AG08396 (cell line): ENCODE results near the gene TNFRSF19.
"Not testable (repeated sequence)": the region's sequence is repeated elsewhere in the genome, so short reads cannot be mapped to it uniquely, and the experiment has no call there.

ENCODE experiments used
- DNase-seq: peaks from one replicate; pipeline ENCODE4 v3.0.0; 2012; ENCODE audit warnings: low spot score, mixed read lengths

Gene TNFRSF19

DNA sequence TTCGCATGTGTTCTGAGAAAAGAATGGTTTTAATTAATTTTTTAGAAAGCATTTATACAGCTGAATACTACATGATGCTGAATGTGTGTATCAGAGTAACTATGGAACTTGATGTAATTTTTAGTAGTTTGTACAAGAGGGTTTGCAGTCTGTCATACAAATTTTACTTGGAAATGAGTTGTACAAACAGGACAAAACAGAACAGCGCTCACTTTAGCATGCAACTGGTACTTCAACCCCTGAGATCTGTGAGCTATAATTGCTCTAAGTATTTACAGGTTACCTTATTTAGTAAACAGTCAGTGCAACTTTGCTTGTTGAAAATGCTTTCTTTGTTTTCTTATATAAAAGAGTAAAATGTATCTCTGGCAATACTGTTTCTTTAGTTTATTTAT lies 706 bp downstream of the TNFRSF19 start:
- no peak for DNase-seq

- no peak for DNase-seq
Observed at GRCh38 chr13:23571431-23571830, 1.2 kb downstream of the TNFRSF19 start.

DNA sequence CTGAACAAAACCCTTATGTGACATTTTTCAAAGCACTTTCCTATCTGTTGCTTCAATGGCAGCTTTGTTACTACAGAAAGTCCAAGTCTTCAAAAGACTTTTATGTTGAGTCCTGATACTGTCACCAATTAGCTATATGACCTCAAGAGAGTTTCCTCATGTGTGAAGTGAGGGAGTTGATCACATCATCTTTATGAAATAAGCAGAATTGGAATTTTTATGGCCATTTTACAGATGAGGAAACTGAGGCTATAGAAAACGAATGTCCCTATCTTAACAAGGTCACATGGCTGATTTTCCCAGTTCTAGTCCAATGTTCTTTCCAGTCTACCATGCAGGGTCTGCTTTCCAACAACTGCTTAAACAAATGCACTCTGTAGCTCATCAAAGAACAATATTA lies 2.6 kb downstream of the TNFRSF19 start:
- no peak for DNase-seq

DNA sequence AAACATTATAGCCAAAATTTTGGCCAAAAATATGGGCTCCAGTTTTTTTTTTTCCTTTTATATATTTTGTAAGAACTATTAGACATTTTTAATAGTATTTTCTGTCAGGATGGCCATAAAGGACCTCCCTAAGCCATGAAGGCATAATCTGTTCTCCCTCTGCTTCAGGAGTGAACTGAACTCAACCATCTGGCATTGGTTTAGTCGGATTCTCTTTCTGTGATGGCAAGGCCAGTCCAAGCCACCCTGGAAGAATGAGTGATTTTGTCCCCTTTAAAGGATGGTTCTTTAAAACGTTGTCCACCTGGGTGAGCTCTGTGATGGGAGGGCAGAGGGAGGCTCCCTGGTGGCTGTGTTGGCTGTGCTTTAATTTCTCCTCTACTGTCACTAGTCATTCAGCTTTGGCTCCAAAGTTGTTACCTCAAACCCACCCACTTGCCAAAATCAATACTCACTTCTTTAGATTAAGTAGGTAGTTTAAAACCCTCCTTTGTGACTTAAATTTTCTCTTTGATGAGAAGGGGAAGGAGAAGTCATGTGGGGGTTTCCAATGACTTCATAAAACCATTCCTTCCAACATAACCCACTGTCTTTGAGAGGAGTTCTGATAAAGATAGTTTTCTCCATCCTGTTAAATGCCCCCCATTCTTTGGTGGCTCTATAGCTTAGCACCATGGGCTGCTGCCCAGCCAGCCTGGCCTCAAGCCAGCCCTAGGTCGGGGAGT lies 4.4 kb downstream of the TNFRSF19 start:
- no peak for DNase-seq

- no peak for DNase-seq
Observed at GRCh38 chr13:23575632-23576031, 5.4 kb downstream of the TNFRSF19 start.

- DNase-seq, result peak; percentile 70
Observed at GRCh38 chr13:23578411-23579071, 8.3 kb downstream of the TNFRSF19 start.

DNA sequence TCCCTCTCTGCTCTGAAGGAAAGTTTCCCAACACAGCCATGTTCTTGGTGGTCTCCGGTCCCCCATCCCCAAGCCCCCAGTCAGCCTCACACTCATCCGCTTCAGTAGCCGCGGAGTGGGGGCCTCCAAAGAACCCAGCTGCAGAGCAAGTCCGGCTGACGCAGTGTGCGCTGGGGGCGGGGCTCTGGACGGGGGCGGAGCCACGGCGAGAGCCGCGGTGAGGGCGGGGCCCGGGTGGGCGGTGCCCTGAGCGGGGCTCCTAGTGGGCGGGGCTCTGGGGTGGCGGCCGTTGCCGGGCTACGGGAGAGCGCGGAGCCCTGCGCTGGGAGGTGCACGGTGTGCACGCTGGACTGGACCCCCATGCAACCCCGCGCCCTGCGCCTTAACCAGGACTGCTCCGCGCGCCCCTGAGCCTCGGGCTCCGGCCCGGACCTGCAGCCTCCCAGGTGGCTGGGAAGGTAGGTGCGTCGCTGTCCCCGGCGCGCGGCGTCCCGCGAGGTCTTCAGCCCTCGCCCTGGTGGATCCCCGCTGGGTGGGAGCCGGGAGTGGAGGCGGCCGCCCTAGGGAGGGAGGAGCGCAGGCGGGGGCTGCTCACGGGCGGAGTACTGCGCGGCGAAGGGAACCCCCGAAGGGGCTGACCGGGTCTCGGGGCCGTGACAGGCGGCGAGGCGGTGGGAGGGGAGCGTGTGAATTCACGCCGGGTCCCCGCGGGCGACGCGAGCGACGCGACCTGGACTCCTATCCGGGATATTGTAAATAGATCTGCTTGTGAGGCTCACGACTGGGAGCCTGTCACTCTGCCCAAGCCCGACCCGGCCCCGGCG lies 9.1 kb downstream of the TNFRSF19 start:
- DNase-seq, result peak; percentile 97

DNA sequence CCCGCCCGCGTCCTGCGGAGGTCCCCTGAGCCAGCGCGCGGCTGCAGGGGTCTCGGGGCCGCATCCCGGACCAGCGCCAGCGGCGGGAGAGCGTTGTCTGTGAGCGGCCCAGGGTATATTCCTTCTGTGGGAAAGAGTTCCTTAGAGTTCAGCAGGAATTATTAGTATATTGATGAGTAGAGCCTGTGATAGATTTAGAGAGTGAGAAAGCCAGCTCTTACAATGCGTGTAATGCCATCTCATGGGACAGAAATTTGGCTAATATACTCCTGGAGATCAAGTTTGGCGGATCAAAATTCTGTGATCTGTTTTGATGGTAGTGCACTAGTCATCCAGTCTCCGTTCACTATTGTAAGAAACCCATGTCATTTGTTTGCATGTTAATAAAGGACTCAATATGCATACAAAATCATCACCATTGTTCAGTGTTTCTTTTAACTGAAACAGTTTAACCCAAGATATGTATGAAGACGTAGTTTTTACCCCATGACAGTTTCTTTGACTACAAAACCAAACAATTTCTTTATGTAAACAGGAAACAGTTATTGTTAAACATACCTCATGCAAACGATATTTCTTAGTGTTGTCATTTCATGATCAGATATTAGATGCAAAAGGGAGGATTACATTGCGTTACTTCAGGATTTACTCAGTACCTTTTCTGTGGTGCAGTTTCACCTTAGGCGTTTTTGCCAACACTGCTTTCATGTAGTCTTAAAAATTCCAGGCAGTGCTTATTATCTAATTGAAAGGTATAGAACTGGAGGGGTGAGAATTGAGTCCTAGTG lies 9.9 kb downstream of the TNFRSF19 start:
- peak; percentile 17 for DNase-seq

- DNase-seq, result no peak
Observed at GRCh38 chr13:23580684-23581060, 10.5 kb downstream of the TNFRSF19 start.

DNA sequence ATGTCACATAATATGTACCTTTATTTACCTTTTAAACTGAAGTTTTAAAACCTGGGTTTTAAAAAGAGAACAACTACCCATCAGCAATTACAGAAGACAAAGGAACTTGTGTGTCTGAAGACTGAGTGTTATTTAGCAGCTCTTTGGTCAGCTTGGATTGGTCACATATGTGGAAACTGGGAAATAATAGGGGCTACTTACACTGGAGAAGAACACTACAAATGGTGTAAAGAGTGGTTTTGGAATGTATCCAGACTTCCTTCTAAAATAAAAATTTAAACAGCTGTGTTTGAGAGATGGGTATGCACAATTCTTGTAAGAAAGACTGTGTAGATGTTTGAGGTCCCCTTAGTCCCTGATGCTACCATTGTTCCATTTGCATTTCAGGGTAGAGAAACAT lies 13.3 kb downstream of the TNFRSF19 start:
- no peak for DNase-seq

DNA sequence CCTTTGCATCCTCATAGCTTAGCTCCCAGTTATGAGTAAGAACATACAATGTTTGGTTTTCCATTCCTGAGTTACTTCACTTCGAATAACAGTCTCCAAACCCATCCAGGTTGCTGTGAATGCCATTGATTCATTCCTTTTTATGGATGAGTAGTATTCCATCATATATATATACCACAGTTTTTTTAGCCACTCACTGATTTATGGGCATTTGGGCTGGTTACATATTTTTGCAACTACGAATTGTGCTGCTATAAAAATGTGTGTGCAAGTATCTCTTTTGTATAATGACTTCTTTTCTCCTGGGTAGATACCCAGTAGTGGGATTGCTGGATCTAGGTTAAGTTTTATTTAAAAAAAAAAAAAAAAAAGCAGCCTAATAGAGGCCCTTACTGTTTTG lies 14.1 kb downstream of the TNFRSF19 start:
- DNase-seq, result no peak

DNA sequence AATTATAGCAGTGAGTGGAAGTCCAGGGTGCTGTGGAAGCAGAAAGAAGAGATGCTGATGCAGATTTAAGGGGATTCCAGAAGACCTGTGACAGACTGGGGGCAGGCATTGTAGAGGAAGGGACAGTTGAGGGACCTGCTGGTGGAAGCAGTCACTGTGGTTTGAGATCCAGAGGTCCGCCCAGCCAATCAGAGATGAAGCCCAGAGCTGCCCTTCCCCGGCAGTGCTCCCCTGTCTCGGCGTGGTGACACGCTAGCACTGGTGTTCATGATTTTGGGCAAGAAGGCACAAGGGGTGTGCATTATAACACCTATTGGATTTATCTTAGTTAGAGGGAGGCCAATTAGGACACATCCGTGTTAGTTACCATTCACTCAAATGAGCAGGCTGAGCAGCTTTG lies 16.1 kb downstream of the TNFRSF19 start:
- DNase-seq, result no peak

DNA sequence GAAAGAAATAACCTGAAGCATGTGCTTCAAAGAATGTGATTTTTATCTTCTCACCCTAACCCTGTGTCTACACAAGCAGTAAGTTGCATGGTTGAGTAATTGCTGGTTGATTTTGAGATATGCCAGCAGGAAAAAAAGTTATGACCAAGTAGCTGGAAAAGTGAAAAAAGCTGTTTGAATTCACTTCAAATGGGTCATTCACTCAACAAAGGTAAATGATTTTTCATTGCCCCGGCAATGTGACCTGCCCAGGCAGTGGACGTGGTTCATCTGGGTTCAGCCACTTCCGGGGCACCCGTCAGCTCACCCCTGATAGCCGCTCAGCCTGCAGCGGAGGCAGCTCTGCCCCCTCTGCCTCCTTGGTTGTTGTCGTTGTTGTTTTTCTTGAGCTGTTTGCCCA lies 18.5 kb downstream of the TNFRSF19 start:
- DNase-seq, result no peak

- DNase-seq, result no peak
Observed at GRCh38 chr13:23592596-23592995, 22.4 kb downstream of the TNFRSF19 start.

DNA sequence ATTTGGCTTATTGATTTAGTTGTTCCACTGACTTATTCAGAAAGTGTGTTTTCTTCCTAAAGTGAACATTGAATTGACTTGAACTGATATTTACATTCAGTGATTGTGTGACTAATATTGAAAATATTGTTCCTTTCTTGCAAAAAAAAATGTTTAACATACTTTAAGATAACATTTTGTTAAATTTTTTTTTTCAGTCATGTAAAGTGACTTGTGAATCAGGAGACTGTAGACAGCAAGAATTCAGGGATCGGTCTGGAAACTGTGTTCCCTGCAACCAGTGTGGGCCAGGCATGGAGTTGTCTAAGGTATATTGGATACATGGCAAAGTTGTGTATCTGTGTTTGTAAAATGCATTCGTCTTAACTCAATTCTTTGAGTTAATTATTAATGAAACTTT lies 22.9 kb downstream of the TNFRSF19 start:
- no peak for DNase-seq

- DNase-seq, result not testable (repeated sequence)
Observed at GRCh38 chr13:23594290-23594689, 24.1 kb downstream of the TNFRSF19 start.

GRCh38 chr13:23598369-23598768 lies 28.2 kb downstream of the TNFRSF19 start:
- DNase-seq, result no peak

DNA sequence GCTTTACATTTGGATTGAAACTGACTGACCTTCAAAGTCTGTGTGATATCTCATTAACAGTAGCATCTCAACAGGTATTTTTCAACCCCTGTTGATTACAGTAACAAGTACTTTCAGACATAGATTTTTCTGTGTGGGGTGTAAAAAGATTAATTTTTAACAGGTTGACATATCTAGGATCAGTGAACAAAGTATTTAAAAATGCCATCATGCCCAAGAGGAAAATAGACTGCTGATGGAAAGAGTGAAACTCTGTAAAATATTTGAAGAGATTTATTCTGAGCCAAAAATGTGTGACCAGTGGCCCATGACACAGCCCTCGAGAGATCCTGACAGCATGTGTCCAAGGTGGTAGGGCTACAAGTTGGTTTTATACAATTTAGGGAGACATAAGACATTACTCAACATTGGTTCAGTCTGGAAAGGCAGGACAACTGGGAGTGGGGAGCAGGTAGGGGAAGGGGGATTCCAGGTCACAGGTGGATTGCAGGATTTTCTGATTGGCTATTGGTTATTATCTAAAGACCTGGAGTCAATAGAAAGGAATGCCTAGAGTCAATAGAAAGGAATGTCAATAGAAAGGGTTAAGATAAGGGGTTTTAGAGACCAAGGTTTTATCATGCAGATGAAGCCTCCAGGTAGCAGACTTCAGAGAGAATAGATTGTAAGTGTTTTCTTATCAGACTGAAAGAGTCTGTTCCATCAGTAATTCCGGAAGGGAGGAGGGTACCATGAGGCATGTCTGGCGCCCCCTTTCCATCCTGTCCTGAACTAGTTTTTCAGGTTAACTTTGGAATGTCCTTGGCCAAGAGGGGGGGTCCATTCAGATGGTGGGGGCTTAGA lies 29.1 kb downstream of the TNFRSF19 start:
- DNase-seq, result no peak

DNA sequence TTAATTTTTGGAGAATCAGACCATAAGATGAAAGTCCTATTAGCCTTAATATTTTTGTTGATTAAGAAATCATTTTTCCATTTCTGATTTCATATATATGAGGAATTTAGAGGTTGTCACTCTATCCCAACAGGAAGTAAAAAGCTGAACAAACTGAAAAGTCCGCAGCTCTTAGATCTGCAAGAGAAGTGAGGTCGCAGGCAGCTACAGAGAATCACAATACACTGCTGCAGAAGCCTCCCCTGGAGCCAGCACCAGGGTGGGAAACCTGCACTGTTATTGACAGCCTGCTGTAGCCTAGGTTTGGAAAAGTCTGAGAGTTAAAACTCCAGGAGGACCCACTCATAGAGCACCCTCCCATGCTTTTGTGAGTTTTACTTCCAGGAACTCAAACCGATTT lies 29.9 kb downstream of the TNFRSF19 start:
- no peak for DNase-seq

GRCh38 chr13:23600534-23600933 lies 30.3 kb downstream of the TNFRSF19 start:
- no peak for DNase-seq

- no peak for DNase-seq
Observed at GRCh38 chr13:23605831-23606230, 35.6 kb downstream of the TNFRSF19 start.
